Measurements from ENCODE around the gene ZNF468. TPM values are rescaled to one million over a fixed set of nuclear protein-coding genes. Genes with fewer than 3 reads are reported as not detected.
"Not testable (repeated sequence)": the region's sequence is repeated elsewhere in the genome, so short reads cannot be mapped to it uniquely, and the experiment has no call there.

The ZNF468 gene
- polyA plus RNA-seq, 1 donor = 15.2 TPM

GRCh38 chr19:52825765-52826164 is 31.7 kb downstream of the ZNF468 start:
- DNase-seq = no peak

- DNase-seq = no peak
Observed at GRCh38 chr19:52823676-52824075, 33.7 kb downstream of the ZNF468 start.

- peak; percentile 8 for DNase-seq
Observed at GRCh38 chr19:52821204-52821960, 36.0 kb downstream of the ZNF468 start, which contains the start of gene ZNF28. Gene ZNF28 (minus strand): TSS chr19:52821633. CDS start chr19:52817958, 3,675 bp downstream.

- not testable (repeated sequence) for DNase-seq
Observed at GRCh38 chr19:52820472-52821203, 36.8 kb downstream of the ZNF468 start.

- no peak for DNase-seq
Observed at GRCh38 chr19:52809801-52810200, 47.6 kb downstream of the ZNF468 start.

- DNase-seq = not testable (repeated sequence)
Observed at GRCh38 chr19:52799950-52800640, 57.3 kb downstream of the ZNF468 start.

GRCh38 chr19:52789440-52789839 is 68.0 kb downstream of the ZNF468 start:
- no peak for DNase-seq

Other genes starting within 250 kb of the ZNF468 start
- gene ZNF83, start 219.3 kb downstream of the ZNF468 start, polyA plus RNA-seq (ENCODE audit: insufficient read length) = 62.9 TPM
- gene ZNF611, start 122.6 kb downstream of the ZNF468 start, polyA plus RNA-seq (ENCODE audit: insufficient read length) = 7.3 TPM
- 3.1 TPM for gene ZNF600, start 70.8 kb downstream of the ZNF468 start, polyA plus RNA-seq (ENCODE audit: insufficient read length)
- 8.4 TPM for gene ZNF28, start 36.0 kb downstream of the ZNF468 start, polyA plus RNA-seq (ENCODE audit: insufficient read length)
- gene ZNF320, start 40.0 kb upstream of the ZNF468 start, polyA plus RNA-seq (ENCODE audit: insufficient read length) = 20.3 TPM
- gene ZNF888, start 65.8 kb upstream of the ZNF468 start, polyA plus RNA-seq (ENCODE audit: insufficient read length) = 3.2 TPM
- 7.3 TPM for gene ZNF816, start 105.3 kb upstream of the ZNF468 start, polyA plus RNA-seq (ENCODE audit: insufficient read length)
- not detected for gene ERVV-1, start 156.3 kb upstream of the ZNF468 start, polyA plus RNA-seq (ENCODE audit: insufficient read length)
- gene ERVV-2, start 187.1 kb upstream of the ZNF468 start, polyA plus RNA-seq (ENCODE audit: insufficient read length) = not detected
- 22.0 TPM for gene ZNF160, start 245.8 kb upstream of the ZNF468 start, polyA plus RNA-seq (ENCODE audit: insufficient read length)

Data from hindlimb muscle (tissue), 1 donor.